Measurements from ENCODE around the gene KIF6. TPM values are rescaled to one million over a fixed set of nuclear protein-coding genes. Genes with fewer than 3 reads are reported as not detected.

Gene KIF6
- total and polyA plus RNA-seq, 2 of the 8 experiments (the other 6 are each of a cell fraction or from before 2014, with no cell fraction given): 0.53 to 0.65 TPM

- no peak overlapping the region for H2BK5ac ChIP-seq (ENCODE audit: low read depth, low read length)
- no peak overlapping the region for H3K56ac ChIP-seq (replicated peaks; ENCODE audit: insufficient read length, low read depth, low read length)
- no peak overlapping the region for H3K4me2 ChIP-seq (ENCODE audit: insufficient read depth in 1 of 2, low read depth in 2 of 2, low read length in 2 of 2)
- no peaks in the 10 kb centered on the region for H3K79me2 ChIP-seq (ENCODE audit: control insufficient read depth in 1 of 2, insufficient read depth in 2 of 2, low read length in 2 of 2)
- no peak overlapping the region for H2BK20ac ChIP-seq (ENCODE audit: low read length)
- FAIRE-seq: peak; percentile 65
- no peak overlapping the region for H3K14ac ChIP-seq (ENCODE audit: insufficient read length)
- H4K8ac ChIP-seq (ENCODE audit: extremely low read depth, insufficient read depth, low read length): no peak overlapping the region
- H3K79me1 ChIP-seq (ENCODE audit: low read depth, low read length): no peaks in the 10 kb centered on the region
- DNase-seq (ENCODE audit: low read depth in 1 of 2, low spot score in 2 of 2): no peak
- H4K20me1 ChIP-seq (replicated peaks in 1 of 2; ENCODE audit: control insufficient read depth in 1 of 2, insufficient read depth in 2 of 2, low read length in 2 of 2): no peaks in the 10 kb centered on the region
- no peak overlapping the region for H2AK5ac ChIP-seq (ENCODE audit: low read depth, low read length)
- CTCF ChIA-PET (ENCODE audit: partially characterized antibody): interaction anchor here (0.7 to 4.6 kb wide), 25 partner anchors 10 to 511 kb away, joined by 3 to 30 read pairs (median 3); partner anchors contain the start of gene DAAM2
- no peak overlapping the region for H2AFZ ChIP-seq (ENCODE audit: low read length)
- H3K4me3 ChIP-seq (ENCODE audit: extremely low read depth in 1 of 4, insufficient read depth in 2 of 4, low read depth in 3 of 4, low read length in 4 of 4): no peak overlapping the region
- no peaks in the 10 kb centered on the region for H3K36me3 ChIP-seq (ENCODE audit: control insufficient read depth in 2 of 4, insufficient read depth in 4 of 4, low read length in 3 of 4)
- no peak overlapping the region for H2BK15ac ChIP-seq (ENCODE audit: low read length)
- no peak overlapping the region for H3K23ac ChIP-seq (ENCODE audit: insufficient read length)
- no peaks in the 10 kb centered on the region for H3K27me3 ChIP-seq (replicated peaks in 1 of 4; ENCODE audit: control insufficient read depth in 3 of 4, extremely low read depth in 1 of 4, insufficient read depth in 3 of 4, low read length in 3 of 4)
- H3K23me2 ChIP-seq (ENCODE audit: low read depth, low read length): no peaks in the 10 kb centered on the region
- no peak overlapping the region for H3K4ac ChIP-seq (replicated peaks; ENCODE audit: insufficient read length, low read depth, low read length)
- no peak overlapping the region for H3K9ac ChIP-seq (replicated peaks in 1 of 4; ENCODE audit: extremely low read depth in 1 of 4, low read depth in 3 of 4, low read length in 3 of 4)
- H3K18ac ChIP-seq (ENCODE audit: extremely low read depth, low read length): no peak overlapping the region
- 76% methylated on average over 3 of the region's 3 CpGs; no CpG with 5 or more reads in 1 of the 2 experiments for WGBS, 2 experiments (ENCODE audit: extremely low coverage in 1 of 2, insufficient coverage in 1 of 2, insufficient read length in 1 of 2, insufficient replicate concordance in 2 of 2, low coverage in 1 of 2, low lambda C conversion rate in 2 of 2, missing lambda C conversion rate in 1 of 2)
- no peaks in the 10 kb centered on the region; a peak in 1 of 4 replicates for H3K9me3 ChIP-seq (ENCODE audit: insufficient read depth in 2 of 2, low read depth in 1 of 2, low read length in 1 of 2)
- H3K27ac ChIP-seq (ENCODE audit: low read depth, low read length): no peak overlapping the region
- H2BK12ac ChIP-seq (ENCODE audit: low read depth, low read length): no peak overlapping the region
- H4K91ac ChIP-seq (replicated peaks; ENCODE audit: insufficient read length, low read length): no peak overlapping the region
- H3K4me1 ChIP-seq (replicated peaks in 1 of 4; ENCODE audit: control insufficient read depth in 3 of 4, insufficient read depth in 4 of 4, low read length in 3 of 4): no peaks in the 10 kb centered on the region
- POLR2A ChIA-PET (ENCODE audit: partially characterized antibody): no interaction called here
- no peak overlapping the region for H2BK120ac ChIP-seq (replicated peaks; ENCODE audit: low read depth, low read length)
- H4K5ac ChIP-seq (ENCODE audit: insufficient read length, low read depth, low read length): no peak overlapping the region
- TF ChIP-seq HDAC2 (IDR thresholded peaks at IDR 0.05; ENCODE audit: borderline replicate concordance in 1 of 2, low read depth in 2 of 2, low read length in 2 of 2): no peak
- peak; percentile 81 to 88 for TF ChIP-seq RAD21 (IDR thresholded peaks at IDR 0.05 in 1 of 2, conservative IDR thresholded peaks at IDR 0.05 in 1 of 2; ENCODE audit: low read depth in 2 of 2, low read length in 2 of 2)
- no peak for TF ChIP-seq USF2 (IDR thresholded peaks at IDR 0.05; ENCODE audit: low read length)
- no peak for TF ChIP-seq NANOG (IDR thresholded peaks at IDR 0.05; ENCODE audit: insufficient read depth, low read depth, low read length, poor library complexity, severe bottlenecking)
- TF ChIP-seq, protein P1, sequence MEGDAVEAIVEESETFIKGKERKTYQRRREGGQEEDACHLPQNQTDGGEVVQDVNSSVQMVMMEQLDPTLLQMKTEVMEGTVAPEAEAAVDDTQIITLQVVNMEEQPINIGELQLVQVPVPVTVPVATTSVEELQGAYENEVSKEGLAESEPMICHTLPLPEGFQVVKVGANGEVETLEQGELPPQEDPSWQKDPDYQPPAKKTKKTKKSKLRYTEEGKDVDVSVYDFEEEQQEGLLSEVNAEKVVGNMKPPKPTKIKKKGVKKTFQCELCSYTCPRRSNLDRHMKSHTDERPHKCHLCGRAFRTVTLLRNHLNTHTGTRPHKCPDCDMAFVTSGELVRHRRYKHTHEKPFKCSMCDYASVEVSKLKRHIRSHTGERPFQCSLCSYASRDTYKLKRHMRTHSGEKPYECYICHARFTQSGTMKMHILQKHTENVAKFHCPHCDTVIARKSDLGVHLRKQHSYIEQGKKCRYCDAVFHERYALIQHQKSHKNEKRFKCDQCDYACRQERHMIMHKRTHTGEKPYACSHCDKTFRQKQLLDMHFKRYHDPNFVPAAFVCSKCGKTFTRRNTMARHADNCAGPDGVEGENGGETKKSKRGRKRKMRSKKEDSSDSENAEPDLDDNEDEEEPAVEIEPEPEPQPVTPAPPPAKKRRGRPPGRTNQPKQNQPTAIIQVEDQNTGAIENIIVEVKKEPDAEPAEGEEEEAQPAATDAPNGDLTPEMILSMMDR (IDR thresholded peaks at IDR 0.05; ENCODE audit: control extremely low read depth in 1 of 3, insufficient read depth in 1 of 3, low read depth in 1 of 3, low read length in 3 of 3): peak; percentile 46 to 71 (median 61)
- TF ChIP-seq TAF1 (IDR thresholded peaks at IDR 0.05; ENCODE audit: low read depth, low read length): no peak
- TF ChIP-seq RFX5 (IDR thresholded peaks at IDR 0.05; ENCODE audit: borderline replicate concordance, low read depth, low read length): no peak
- TF ChIP-seq FOSL1 (IDR thresholded peaks at IDR 0.05; ENCODE audit: insufficient read depth, low read depth, low read length): no peak
- TF ChIP-seq MAX (IDR thresholded peaks at IDR 0.05): no peak
These were observed 335.8 kb downstream of the KIF6 start for GRCh38 chr6:39389484-39389767.

Data from H1 (cell line).